ENCODE measurements around the gene GREB1L.

Gene GREB1L

GRCh38 chr18:21452796-21453510 is 210.9 kb downstream of the GREB1L start:
- no peak for DNase-seq

- DNase-seq, result no peak
Measured at GRCh38 chr18:21453511-21453901, 211.5 kb downstream of the GREB1L start.

- DNase-seq, result no peak
Measured at GRCh38 chr18:21454725-21455124, 212.7 kb downstream of the GREB1L start.

GRCh38 chr18:21456428-21457178 is 214.6 kb downstream of the GREB1L start:
- no peak for DNase-seq

GRCh38 chr18:21457179-21457535 is 215.1 kb downstream of the GREB1L start:
- DNase-seq, result no peak

- DNase-seq, result no peak
Measured at GRCh38 chr18:21458310-21458709, 216.3 kb downstream of the GREB1L start.

- no peak for DNase-seq
Measured at GRCh38 chr18:21458788-21459187, 216.8 kb downstream of the GREB1L start.

GRCh38 chr18:21459706-21460286 is 217.8 kb downstream of the GREB1L start:
- no peak for DNase-seq

- no peak for DNase-seq
Measured at GRCh38 chr18:21461460-21461859, 219.4 kb downstream of the GREB1L start.

- DNase-seq, result no peak
Measured at GRCh38 chr18:21463718-21464117, 221.7 kb downstream of the GREB1L start.

- DNase-seq, result no peak
Measured at GRCh38 chr18:21468514-21469164, 226.6 kb downstream of the GREB1L start.

GRCh38 chr18:21472741-21473140 is 230.7 kb downstream of the GREB1L start:
- DNase-seq, result no peak

- no peak for DNase-seq
Measured at GRCh38 chr18:21474621-21475020, 232.6 kb downstream of the GREB1L start.

- no peak for DNase-seq
Measured at GRCh38 chr18:21479721-21480120, 237.7 kb downstream of the GREB1L start.

GRCh38 chr18:21481739-21482138 is 239.7 kb downstream of the GREB1L start:
- DNase-seq, result no peak

GRCh38 chr18:21483051-21483450 is 241.0 kb downstream of the GREB1L start:
- no peak for DNase-seq

- DNase-seq, result no peak
Measured at GRCh38 chr18:21484851-21485636, 243.0 kb downstream of the GREB1L start.

- no peak for DNase-seq
Measured at GRCh38 chr18:21486905-21487437, 244.9 kb downstream of the GREB1L start.

- DNase-seq, result peak; percentile 29
Measured at GRCh38 chr18:21489119-21489750, 247.2 kb downstream of the GREB1L start.

- no peak for DNase-seq
Measured at GRCh38 chr18:21489919-21490495, 248.0 kb downstream of the GREB1L start.

- no peak for DNase-seq
Measured at GRCh38 chr18:21490748-21491147, 248.7 kb downstream of the GREB1L start.

All from CD4-positive, alpha-beta T cell treated with Interleukin-4 for 4 hours (primary cell).